Forelimb muscle (tissue), 1 donor: Measurements from ENCODE around the gene NADK. TPM values are rescaled to one million over a fixed set of nuclear protein-coding genes. Genes with fewer than 3 reads are reported as not detected.
"Not testable (repeated sequence)": the region's sequence is repeated elsewhere in the genome, so short reads cannot be mapped to it uniquely, and the experiment has no call there.

Experiments used
- DNase-seq: peaks from one replicate; pipeline ENCODE4 v3.0.0-alpha.2; 2013; ENCODE audit warnings: low read depth
- polyA plus RNA-seq: library from polyadenylated mRNA; unstranded; fragments of 120-200 nt; gene quantifications from one replicate; pipeline ENCODE4 v1.2.1, GENCODE V29; 2013; ENCODE audit not compliant: insufficient read length

The NADK gene
- polyA plus RNA-seq, 1 donor, result 29.7 TPM

GRCh38 chr1:1763657-1764621 is 14.3 kb downstream of the NADK start:
- DNase-seq, result no peak

GRCh38 chr1:1761504-1762376 is 16.5 kb downstream of the NADK start:
- no peak for DNase-seq

DNA sequence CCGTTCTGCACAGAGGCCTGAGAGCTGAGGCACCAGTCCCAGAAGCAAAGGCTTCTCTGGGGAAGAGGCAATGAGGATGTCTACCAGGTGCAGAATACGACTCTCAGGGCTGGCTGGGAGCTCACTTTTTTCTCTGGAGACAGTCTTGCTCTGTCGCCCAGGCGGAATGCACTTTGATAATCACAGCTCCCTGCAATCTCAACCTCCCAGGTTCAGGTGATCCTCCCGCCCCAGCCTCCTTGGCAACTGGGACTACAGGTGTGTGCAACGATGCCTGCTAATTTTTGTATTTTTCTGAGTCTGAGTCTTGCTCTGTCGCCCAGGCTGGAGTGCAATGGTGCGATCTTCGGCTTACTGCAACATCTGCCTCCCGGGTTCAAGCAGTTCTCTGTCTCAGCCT is 17.6 kb downstream of the NADK start:
- DNase-seq, result no peak

DNA sequence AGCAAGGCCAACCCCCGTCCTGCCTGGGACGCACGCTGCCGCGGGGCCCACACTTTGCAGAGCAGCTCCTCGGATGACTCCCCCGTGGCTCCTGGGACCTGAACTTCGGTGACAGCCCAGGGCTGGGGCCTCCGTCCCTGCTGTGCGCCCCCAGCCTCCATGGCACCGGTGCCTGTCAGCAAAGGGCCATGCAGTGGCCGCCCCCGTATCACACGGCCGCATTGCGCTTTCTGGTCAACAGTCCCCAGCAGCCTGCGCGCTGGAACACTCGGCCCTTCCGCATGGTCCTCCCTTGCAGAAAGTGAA is 18.0 kb downstream of the NADK start:
- DNase-seq, result no peak

- no peak for DNase-seq
Observed at GRCh38 chr1:1759456-1760344, 18.6 kb downstream of the NADK start.

DNA sequence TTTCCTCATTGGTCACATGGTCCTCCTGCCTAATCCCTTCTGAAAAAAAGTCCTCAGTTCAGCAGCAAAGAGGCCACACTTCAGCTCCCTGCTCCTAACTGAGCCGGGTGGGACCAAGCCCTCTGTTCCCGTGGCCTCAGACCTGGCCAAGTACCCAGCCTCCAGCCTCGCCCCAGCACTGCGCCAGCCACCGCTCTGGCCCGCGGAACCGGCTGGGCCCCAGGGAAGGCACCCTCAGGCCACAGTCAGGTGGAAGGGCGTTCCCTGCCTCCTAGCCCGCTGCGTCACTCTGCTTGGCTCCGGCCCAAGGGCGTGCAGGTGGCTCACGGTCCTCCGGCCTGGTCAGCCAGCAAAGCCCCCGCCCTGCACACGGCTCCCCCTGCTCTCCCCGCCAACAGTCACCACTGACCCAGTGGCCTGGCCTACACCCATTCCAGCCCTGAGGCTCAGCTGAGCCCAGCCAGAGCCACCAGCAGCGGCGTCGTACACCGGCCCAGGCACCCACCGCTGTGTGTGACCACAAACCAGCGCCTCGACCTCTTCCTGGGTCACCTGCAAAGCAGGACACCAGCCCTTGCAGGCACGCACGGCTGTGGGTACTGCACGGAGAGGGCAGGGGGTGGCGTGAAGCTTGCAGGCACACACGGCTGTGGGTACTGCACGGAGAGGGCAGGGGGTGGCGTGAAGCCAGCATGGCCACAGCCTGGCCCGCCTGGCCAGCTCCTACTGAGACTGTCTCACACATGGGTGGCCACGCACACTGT is 19.4 kb downstream of the NADK start:
- no peak for DNase-seq

GRCh38 chr1:1758059-1758621 is 20.1 kb downstream of the NADK start:
- no peak for DNase-seq

DNA sequence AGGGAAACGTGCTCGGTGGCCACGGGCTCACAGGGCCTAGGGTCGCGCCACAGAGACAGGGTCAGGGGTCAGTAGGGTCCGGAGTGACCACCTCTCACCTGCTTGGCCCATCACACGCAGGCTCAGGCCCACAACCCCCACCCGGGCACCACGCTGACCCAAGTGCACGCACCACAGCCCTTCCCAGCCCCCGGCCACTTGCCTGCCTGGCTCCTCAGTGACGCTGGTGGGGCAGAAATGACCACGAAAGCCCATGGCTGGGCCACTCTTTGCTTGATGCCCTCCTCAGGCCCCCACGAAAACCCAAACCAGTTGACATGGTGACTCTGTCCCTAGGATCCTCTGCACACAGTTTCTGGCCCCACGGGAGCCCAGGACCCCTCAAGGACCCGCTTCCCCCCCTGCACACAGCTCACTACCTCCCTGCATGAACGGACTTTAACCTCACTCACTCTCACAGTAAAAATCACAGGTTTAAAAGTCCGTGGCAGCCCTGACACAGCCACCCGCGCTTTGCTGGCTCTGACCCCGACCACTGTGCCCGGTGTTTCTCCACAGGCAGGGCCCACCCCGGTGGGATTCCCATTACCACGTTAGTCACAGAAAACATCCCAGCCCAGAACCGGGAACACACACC is 20.7 kb downstream of the NADK start:
- no peak for DNase-seq

DNA sequence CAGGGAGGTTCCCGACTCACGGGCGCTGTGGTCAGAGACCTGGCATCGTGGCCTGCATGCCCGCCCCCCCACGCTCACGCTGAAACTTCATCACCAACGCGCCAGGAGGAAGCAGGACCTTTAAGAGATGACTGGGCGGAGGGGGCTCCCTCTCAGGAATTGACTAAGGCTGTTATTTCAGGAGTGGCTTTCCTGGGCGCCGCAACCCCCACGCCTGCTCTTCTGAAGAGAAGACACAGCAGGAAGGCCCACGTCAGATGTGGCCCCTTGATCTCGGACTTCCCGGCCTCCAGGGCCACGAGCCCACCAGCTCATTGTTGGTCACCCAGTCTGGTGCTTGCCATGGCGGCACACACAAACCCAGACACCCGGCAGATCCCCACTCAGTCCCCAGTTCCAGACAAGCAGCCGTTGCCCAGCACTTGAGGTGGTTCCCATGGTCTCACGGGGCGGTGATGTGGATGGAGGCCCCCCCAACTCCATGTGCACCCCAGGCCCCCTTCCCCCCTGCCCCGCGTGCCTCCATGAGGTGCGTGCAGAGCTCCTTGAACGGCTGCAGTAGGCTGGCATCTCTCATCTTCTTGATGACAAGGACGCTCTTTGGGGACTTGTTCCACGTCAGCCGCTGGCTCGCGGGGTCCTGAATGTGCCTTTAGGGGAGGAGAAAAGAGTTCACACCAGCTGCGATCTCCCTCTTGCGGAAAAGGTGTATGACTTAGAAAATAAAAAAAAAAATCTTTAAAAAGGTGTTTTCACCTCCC is 21.4 kb downstream of the NADK start:
- DNase-seq, result no peak

DNA sequence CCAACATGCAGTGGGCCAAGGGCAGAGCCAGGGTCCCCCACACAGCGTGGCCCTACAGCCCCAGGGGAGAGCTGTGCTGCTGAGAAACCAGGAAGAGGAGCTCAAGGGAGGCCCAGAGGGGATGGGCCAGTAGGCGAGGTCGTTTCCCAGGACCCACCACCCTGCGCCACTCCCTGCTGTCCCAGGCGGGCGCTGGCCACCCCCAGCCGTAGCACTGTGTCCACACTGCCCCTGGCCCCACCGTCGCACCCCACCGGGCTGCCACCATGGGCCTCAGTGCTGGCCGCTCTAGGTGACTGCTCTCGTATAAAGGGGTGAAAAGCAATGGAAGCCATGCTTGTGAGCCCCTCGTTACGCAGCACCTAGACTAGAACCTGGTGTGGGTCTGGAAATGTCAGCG is 22.4 kb downstream of the NADK start:
- DNase-seq, result no peak

- no peak for DNase-seq
Observed at GRCh38 chr1:1755426-1755825, 22.8 kb downstream of the NADK start.

- DNase-seq, result no peak
Observed at GRCh38 chr1:1754051-1754815, 24.0 kb downstream of the NADK start.

DNA sequence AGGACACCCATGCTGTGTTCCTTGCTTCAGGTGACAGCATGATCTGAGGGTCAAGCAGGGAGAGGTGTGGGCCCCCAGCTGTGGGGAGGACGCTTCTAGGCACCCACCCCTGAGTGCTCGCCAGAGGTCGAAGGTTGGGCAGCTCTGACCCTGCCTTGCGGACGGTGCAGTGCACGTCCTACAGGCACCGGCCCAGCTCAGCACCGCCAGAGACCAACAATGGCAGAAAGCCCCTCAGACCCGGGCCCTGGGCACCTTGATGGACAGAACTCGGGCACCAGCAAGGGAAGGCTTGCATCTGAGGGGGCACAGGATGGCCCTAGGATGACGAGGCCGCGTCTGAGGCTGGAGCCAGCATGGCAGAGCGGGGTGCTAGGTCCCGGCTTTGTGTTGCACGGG is 24.7 kb downstream of the NADK start:
- no peak for DNase-seq

DNA sequence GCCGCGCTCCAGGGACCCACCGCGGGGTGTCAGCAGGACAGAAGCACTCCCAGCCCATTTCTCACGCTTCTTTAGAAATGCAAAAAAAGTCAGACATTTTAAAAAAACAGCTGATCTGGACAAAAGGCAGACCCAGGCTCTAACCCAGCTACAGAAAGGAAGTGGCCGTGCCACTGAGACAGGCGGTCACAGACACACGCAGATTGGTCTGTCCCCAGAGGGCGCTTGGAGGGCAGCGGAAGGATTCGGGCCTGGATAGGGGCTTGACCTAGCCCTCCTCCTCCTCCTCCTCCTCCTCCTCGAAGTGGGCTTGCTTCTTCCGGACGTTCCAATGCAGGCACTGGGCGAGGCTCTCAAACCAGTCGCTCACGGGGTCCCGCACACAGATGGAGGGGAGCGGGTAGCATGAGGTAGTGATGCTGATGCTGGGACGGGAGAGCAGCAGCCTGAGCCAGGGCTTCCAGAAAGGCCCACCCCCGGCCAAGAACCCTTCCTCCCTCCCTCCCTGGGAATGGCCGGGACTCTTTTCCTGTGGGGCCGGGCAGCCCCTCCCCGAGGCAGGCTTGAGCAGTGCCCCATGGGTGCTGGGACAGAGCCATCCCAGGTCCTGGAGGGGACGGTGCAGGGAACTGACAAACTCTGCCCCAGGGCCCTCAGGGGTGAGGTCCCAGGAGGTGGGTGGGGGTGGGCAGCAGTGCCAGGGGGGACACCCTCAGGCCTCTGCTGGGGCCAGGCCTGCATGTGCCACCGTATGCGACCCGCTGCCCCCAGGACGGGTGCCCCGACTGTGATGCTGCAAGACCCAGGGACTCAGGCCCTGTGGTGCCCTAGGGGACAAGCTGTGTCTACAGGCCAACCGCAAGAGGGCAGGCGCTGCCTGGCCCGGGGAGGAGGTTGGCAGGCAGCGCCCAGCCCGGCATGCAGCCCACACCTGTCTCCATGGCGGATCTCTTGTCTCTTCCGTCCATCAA is 25.3 kb downstream of the NADK start:
- no peak for DNase-seq

DNA sequence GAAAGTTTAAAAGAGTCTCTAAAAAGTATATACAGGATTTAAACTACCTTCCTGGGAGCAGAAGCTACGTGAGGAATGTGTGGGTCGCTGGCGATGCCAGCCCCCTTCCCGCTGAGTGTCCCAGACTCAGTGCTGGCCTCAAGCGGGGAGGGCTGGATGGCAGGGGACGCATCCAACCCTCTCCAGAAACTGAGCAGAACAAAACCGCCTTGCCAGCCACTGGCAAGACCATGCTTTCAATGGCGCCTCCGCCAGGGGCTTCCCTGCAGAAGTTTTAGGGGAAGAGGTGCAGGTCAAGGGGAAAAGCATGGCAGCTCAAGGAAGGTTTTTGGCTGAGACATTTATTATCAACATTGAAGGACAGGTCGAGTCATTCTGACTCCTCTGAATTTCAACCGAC is 26.1 kb downstream of the NADK start:
- no peak for DNase-seq

DNA sequence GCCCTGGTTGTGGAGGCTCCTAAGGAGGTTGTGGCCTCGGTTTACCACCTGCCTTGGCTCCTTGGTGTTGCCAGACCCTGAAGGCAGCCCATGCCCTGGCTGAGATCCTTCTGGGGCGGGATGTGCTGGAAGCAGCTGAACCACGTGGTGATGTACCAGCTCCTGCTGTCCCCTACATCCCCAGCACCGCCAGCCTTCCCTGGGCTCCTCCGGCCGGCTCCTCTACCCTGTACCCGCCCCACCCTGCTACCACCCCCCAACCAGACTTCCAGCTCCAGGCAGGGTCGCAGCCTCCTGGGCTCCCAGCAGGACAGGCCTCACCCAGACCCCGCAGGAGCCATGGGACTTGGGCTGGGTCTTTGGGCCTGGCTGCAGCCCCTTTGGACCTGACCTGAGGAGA is 28.3 kb downstream of the NADK start:
- DNase-seq, result not testable (repeated sequence)

GRCh38 chr1:1748686-1749321 is 29.5 kb downstream of the NADK start:
- no peak for DNase-seq
